HepG2 (cell line): ENCODE measurements around the gene PSMG1. TPM values are rescaled to one million over a fixed set of nuclear protein-coding genes. Genes with fewer than 3 reads are reported as not detected.

Source experiments
- ATAC-seq: fragments of 200-7000 bp; cut with Tn5 transposase; 3 replicates; pipeline ENCODE4 v1.9.1; 2020; ENCODE audit warnings: mild to moderate bottlenecking, moderate library complexity
- BruUV-seq: library from RNA; stranded (reverse); fragments of 400-500 nt; replicated peaks from 2 replicates; lab custom pipeline; 2021; lab: Mats Ljungman, UMichigan
- CTCF ChIA-PET: fragments of 300-600 bp; formaldehyde crosslinking; extraction: SDS; loops from one replicate; lab custom pipeline; 2021; ENCODE audit warnings: low total read pairs, inconsistent platforms, low intra/inter-chr PET ratio; lab: Yijun Ruan, JAX
- POLR2A ChIA-PET: fragments of 350-600 bp; sonication (Branson Sonifier 250); formaldehyde crosslinking; loops from one replicate; lab custom pipeline; 2020; ENCODE audit warnings: antibody characterized with exemption, inconsistent platforms; lab: Yijun Ruan, JAX
- DNase-seq: peaks from one replicate; pipeline ENCODE4 v3.0.0-alpha.2; 2015; ENCODE audit warnings: low spot score
- FAIRE-seq: peaks from 3 replicates; lab custom pipeline; 2011; peaks lifted over from hg19 to GRCh38; lab: Jason Lieb, UNC
- H2AFZ ChIP-seq: one replicate; pipeline ENCODE4 v1.6.1; 2011; ENCODE audit warnings: low read length, inconsistent platforms
- H3K27ac ChIP-seq: fragments of 300-600 bp; 3 replicates; pipeline ENCODE4 v1.8.0; 2011; ENCODE audit warnings: mixed run types, mild to moderate bottlenecking, mixed read lengths, low read length, inconsistent platforms; ENCODE audit not compliant: insufficient read depth; ENCODE audit errors: extremely low read length
- H3K27me3 ChIP-seq, 2 experiments: fragments of 200-600 bp in 1 of 2; 2 replicates in 1 of 2; 3 replicates in 1 of 2; pipeline versions ENCODE4 v1.6.0 to v1.8.0; 2011; ENCODE audit warnings: low read length in 2 of 2, mild to moderate bottlenecking in 2 of 2, moderate library complexity in 2 of 2, inconsistent platforms in 1 of 2; ENCODE audit not compliant: insufficient read depth in 2 of 2, control insufficient read depth in 1 of 2
- H3K36me3 ChIP-seq, 2 experiments: fragments of 200-600 bp in 1 of 2; replicated peaks in 1 of 2; 2 replicates in 1 of 2; 3 replicates in 1 of 2; pipeline versions ENCODE4 v1.5.1 to v1.8.0; 2011; ENCODE audit warnings: low read length in 2 of 2, inconsistent platforms in 1 of 2; ENCODE audit not compliant: insufficient read depth in 2 of 2, control insufficient read depth in 1 of 2
- H3K4me1 ChIP-seq: 2 replicates; pipeline ENCODE4 v1.5.1; 2012; ENCODE audit warnings: low read length, inconsistent platforms; ENCODE audit not compliant: insufficient read depth
- H3K4me2 ChIP-seq: 2 replicates; pipeline ENCODE4 v1.6.0; 2011; ENCODE audit warnings: low read depth, low read length, inconsistent platforms
- H3K4me3 ChIP-seq, 3 experiments: fragments of 200-600 bp in 1 of 3; sonication (generic), shearing (Covaris generic) in 1 of 3; replicated peaks in 1 of 3; 2 replicates each; pipeline ENCODE4 v1.5.1; 2011 to 2016; ENCODE audit warnings: low read length in 3 of 3, inconsistent platforms in 2 of 3, low read depth in 2 of 3, mild to moderate bottlenecking in 2 of 3, control low read depth in 1 of 3, mixed read lengths in 1 of 3; ENCODE audit not compliant: insufficient read depth in 1 of 3
- H3K79me2 ChIP-seq: one replicate; pipeline ENCODE4 v1.6.1; 2011; ENCODE audit warnings: low read length, inconsistent platforms; ENCODE audit not compliant: insufficient read depth
- H3K9ac ChIP-seq: 2 replicates; pipeline ENCODE4 v1.6.0; 2011; ENCODE audit warnings: mild to moderate bottlenecking, low read depth, low read length, inconsistent platforms; ENCODE audit not compliant: insufficient read depth
- H3K9me3 ChIP-seq: 2 replicates; pipeline ENCODE4 v1.5.1; 2012; ENCODE audit warnings: mild to moderate bottlenecking, low read length
- H4K20me1 ChIP-seq: 2 replicates; pipeline ENCODE4 v1.6.0; 2011; ENCODE audit warnings: inconsistent platforms, mild to moderate bottlenecking, low read length, moderate library complexity; ENCODE audit not compliant: insufficient read depth
- CENPX ChIP-seq: sonication (generic); formaldehyde crosslinking; IDR thresholded peaks from 2 replicates; pipeline ENCODE4 v1.9.0; 2021; ENCODE audit warnings: mild to moderate bottlenecking, missing genetic modification reagents, moderate library complexity
- MED8 ChIP-seq: sonication (generic); formaldehyde crosslinking; IDR thresholded peaks from 2 replicates; pipeline ENCODE4 v1.8.1; 2023; ENCODE audit warnings: mild to moderate bottlenecking, missing genetic modification reagents; ENCODE audit not compliant: insufficient replicate concordance
- TCF7L2 ChIP-seq: IDR thresholded peaks from 2 replicates; pipeline ENCODE4 v1.6.1; 2011; ENCODE audit warnings: mild to moderate bottlenecking, low read depth, low read length, moderate library complexity
- YEATS4 ChIP-seq: sonication (generic); formaldehyde crosslinking; IDR thresholded peaks from 2 replicates; pipeline ENCODE4 v1.4.0; 2020; ENCODE audit warnings: missing genetic modification reagents, borderline replicate concordance
- ZFP36L1 ChIP-seq: sonication (generic); formaldehyde crosslinking; IDR thresholded peaks from 2 replicates; pipeline ENCODE4 v1.8.0; 2022; ENCODE audit warnings: mild to moderate bottlenecking, missing genetic modification reagents, moderate library complexity
- ZKSCAN1 ChIP-seq: fragments of 150-350 bp; IDR thresholded peaks from 2 replicates; pipeline ENCODE4 v1.6.1; 2014; ENCODE audit warnings: low read length
- ZNF225 ChIP-seq: sonication (generic); formaldehyde crosslinking; IDR thresholded peaks from 2 replicates; pipeline ENCODE4 v1.4.0; 2020; ENCODE audit warnings: mild to moderate bottlenecking, missing genetic modification reagents
- ZNF260 ChIP-seq: sonication (generic); formaldehyde crosslinking; IDR thresholded peaks from 2 replicates; pipeline ENCODE4 v1.4.0; 2020; ENCODE audit warnings: missing genetic modification reagents, low read depth, mild to moderate bottlenecking, borderline replicate concordance
- ZNF317 ChIP-seq: sonication (generic); formaldehyde crosslinking; IDR thresholded peaks from 2 replicates; pipeline ENCODE4 v1.5.0; 2020; ENCODE audit warnings: mild to moderate bottlenecking, missing genetic modification reagents
- ZNF350 ChIP-seq: sonication (generic); formaldehyde crosslinking; IDR thresholded peaks from 2 replicates; pipeline ENCODE4 v1.4.0; 2020; ENCODE audit warnings: mild to moderate bottlenecking, low read depth, missing genetic modification reagents, borderline replicate concordance
- ZNF558 ChIP-seq: sonication (generic); formaldehyde crosslinking; IDR thresholded peaks from 2 replicates; pipeline ENCODE4 v1.9.0; 2022; ENCODE audit warnings: mild to moderate bottlenecking, missing genetic modification reagents, borderline replicate concordance
- ZNF644 ChIP-seq: IDR thresholded peaks from 2 replicates; pipeline ENCODE4 v1.6.1; 2016; ENCODE audit warnings: low read depth
- ZNF782 ChIP-seq: sonication (generic); formaldehyde crosslinking; IDR thresholded peaks from 2 replicates; pipeline ENCODE4 v1.4.0; 2020; ENCODE audit warnings: missing genetic modification reagents, mild to moderate bottlenecking, borderline replicate concordance
- WGBS: methylation state at CpG from one replicate; pipeline ENCODE4 v1.1.6; 2017; ENCODE audit warnings: low lambda C conversion rate; 5-methylcytosine and 5-hydroxymethylcytosine counted together
- in situ Hi-C: cut with HindIII; loops from 2 replicates; pipeline ENCODE4 v1.10.0; 2017; ENCODE audit warnings: low pct_unique_long_range_greater_than_20kb; ENCODE audit not compliant: extremely low pct_ligation_motif_present
- intact Hi-C: fragments of 100-400 bp; cut with micrococcal nuclease; formaldehyde crosslinking; loops from one replicate; pipeline ENCODE4 v1.10.0; 2022; ENCODE audit not compliant: unreplicated experiment
- polyA plus RNA-seq, 8 experiments: library from polyadenylated mRNA; depleted of rRNA in 3 of 8; stranded (reverse) in 7 of 8; unstranded in 1 of 8; fragments of >200 nt; fragmentation: Illumina TruSeq in 4 of 8; extraction: Trizol in 4 of 8; gene quantifications; 2 replicates each; pipeline versions ENCODE4 v1.2.1 to v1.2.3, GENCODE V29; 2011 to 2016; ENCODE audit warnings: low read depth in 4 of 8, missing spikeins in 1 of 8, mixed read lengths in 1 of 8; ENCODE audit not compliant: insufficient read depth in 1 of 8
- total RNA-seq, 5 experiments: library from RNA; depleted of rRNA; stranded (reverse); fragments of >200 nt; fragmentation: Illumina TruSeq; extraction: Trizol; gene quantifications; 2 replicates each; pipeline ENCODE4 v1.2.3, GENCODE V29; 2016; ENCODE audit warnings: low read depth in 1 of 5
- TF ChIP-seq, protein P1 (sequence below): sonication (generic); formaldehyde crosslinking; IDR thresholded peaks from 2 replicates; pipeline ENCODE4 v1.5.0; 2020; ENCODE audit warnings: mild to moderate bottlenecking, missing genetic modification reagents
- TF ChIP-seq, protein P2 (sequence below): sonication (generic); formaldehyde crosslinking; IDR thresholded peaks from 2 replicates; pipeline ENCODE4 v1.4.0; 2020; ENCODE audit warnings: mild to moderate bottlenecking, missing genetic modification reagents
- TF ChIP-seq, protein P3 (sequence below): sonication (generic); formaldehyde crosslinking; IDR thresholded peaks from 2 replicates; pipeline ENCODE4 v1.9.0; 2021; ENCODE audit warnings: missing genetic modification reagents, borderline replicate concordance
- TF ChIP-seq, protein P4 (sequence below): sonication (generic); formaldehyde crosslinking; IDR thresholded peaks from 2 replicates; pipeline ENCODE4 v1.9.0; 2021; ENCODE audit warnings: missing genetic modification reagents, mild to moderate bottlenecking, borderline replicate concordance

The PSMG1 gene
- total and polyA plus RNA-seq, 2 of the 13 experiments (the other 11 are each of a cell fraction or from before 2014, with no cell fraction given) = 63.6 to 173 TPM

DNA sequence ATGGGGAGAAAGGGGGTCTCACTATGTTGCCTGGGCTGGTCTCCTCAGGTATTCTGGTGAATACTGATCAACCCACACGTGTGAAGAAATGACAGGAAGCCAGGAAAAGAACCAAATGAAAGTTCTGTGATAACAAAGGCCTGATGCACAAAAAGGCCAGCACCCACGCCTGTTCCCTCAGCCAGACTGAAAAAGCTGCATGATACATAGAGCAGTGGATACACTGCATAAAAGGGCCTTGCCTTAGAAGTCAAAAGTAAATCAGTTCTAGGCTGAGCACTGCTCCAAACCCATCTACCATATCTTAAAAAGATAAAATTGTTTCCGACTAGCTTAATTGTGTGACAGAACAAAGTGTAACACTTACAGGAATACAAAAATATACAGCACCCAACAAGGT, 36.9 kb upstream of the PSMG1 start:
- DNase-seq (no peak), FAIRE-seq (no peak), ATAC-seq (no peak)
- H2AFZ ChIP-seq = no peak overlapping the region
- H4K20me1 ChIP-seq = no peaks in the 10 kb centered on the region
- in situ Hi-C loops (no loop called here), intact Hi-C loops (no loop called here)
- no peaks in the 10 kb centered on the region for H3K79me2 ChIP-seq
- H3K36me3 ChIP-seq = peaks cover 0 to 45% of the 10 kb centered on the region in 2 experiments; a peak in 4 of 5 replicates
- no peaks in the 10 kb centered on the region for H3K4me1 ChIP-seq
- 92% methylated on average over 3 of the region's 3 CpGs for WGBS
- POLR2A ChIA-PET = no interaction called here
- H3K27me3 ChIP-seq = no peaks in the 10 kb centered on the region
- H3K4me3 ChIP-seq = no peak overlapping the region
- no peaks in the 10 kb centered on the region for H3K9me3 ChIP-seq
- H3K9ac ChIP-seq = no peak overlapping the region
- H3K4me2 ChIP-seq = no peak overlapping the region
- no peak overlapping the region for H3K27ac ChIP-seq
- CTCF ChIA-PET = no interaction called here
- BruUV-seq = no TSS peak
- TF ChIP-seq ZNF225 = no peak
- TF ChIP-seq, protein P1, sequence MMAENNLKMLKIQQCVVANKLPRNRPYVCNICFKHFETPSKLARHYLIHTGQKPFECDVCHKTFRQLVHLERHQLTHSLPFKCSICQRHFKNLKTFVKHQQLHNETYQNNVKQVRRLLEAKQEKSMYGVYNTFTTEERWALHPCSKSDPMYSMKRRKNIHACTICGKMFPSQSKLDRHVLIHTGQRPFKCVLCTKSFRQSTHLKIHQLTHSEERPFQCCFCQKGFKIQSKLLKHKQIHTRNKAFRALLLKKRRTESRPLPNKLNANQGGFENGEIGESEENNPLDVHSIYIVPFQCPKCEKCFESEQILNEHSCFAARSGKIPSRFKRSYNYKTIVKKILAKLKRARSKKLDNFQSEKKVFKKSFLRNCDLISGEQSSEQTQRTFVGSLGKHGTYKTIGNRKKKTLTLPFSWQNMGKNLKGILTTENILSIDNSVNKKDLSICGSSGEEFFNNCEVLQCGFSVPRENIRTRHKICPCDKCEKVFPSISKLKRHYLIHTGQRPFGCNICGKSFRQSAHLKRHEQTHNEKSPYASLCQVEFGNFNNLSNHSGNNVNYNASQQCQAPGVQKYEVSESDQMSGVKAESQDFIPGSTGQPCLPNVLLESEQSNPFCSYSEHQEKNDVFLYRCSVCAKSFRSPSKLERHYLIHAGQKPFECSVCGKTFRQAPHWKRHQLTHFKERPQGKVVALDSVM (CRISPR knock-in tag) = no peak
- no peak for TF ChIP-seq MED8 (CRISPR knock-in tag)
- TF ChIP-seq ZFP36L1 (CRISPR knock-in tag) = no peak
- TF ChIP-seq YEATS4 = no peak
- TF ChIP-seq, protein P2, sequence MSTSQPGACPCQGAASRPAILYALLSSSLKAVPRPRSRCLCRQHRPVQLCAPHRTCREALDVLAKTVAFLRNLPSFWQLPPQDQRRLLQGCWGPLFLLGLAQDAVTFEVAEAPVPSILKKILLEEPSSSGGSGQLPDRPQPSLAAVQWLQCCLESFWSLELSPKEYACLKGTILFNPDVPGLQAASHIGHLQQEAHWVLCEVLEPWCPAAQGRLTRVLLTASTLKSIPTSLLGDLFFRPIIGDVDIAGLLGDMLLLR = no peak
- no peak for TF ChIP-seq ZNF260 (CRISPR knock-in tag)
- TF ChIP-seq, protein P3, sequence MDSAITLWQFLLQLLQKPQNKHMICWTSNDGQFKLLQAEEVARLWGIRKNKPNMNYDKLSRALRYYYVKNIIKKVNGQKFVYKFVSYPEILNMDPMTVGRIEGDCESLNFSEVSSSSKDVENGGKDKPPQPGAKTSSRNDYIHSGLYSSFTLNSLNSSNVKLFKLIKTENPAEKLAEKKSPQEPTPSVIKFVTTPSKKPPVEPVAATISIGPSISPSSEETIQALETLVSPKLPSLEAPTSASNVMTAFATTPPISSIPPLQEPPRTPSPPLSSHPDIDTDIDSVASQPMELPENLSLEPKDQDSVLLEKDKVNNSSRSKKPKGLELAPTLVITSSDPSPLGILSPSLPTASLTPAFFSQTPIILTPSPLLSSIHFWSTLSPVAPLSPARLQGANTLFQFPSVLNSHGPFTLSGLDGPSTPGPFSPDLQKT = no peak
- TF ChIP-seq CENPX (CRISPR knock-in tag) = no peak
- TF ChIP-seq, protein P4, sequence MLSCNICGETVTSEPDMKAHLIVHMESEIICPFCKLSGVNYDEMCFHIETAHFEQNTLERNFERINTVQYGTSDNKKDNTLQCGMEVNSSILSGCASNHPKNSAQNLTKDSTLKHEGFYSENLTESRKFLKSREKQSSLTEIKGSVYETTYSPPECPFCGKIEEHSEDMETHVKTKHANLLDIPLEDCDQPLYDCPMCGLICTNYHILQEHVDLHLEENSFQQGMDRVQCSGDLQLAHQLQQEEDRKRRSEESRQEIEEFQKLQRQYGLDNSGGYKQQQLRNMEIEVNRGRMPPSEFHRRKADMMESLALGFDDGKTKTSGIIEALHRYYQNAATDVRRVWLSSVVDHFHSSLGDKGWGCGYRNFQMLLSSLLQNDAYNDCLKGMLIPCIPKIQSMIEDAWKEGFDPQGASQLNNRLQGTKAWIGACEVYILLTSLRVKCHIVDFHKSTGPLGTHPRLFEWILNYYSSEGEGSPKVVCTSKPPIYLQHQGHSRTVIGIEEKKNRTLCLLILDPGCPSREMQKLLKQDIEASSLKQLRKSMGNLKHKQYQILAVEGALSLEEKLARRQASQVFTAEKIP (CRISPR knock-in tag) = no peak
- no peak for TF ChIP-seq ZNF644 (CRISPR knock-in tag)
- TF ChIP-seq ZKSCAN1 = no peak
- no peak for TF ChIP-seq ZNF317 (CRISPR knock-in tag)
- TF ChIP-seq ZNF558 = no peak
- TF ChIP-seq ZNF782 (CRISPR knock-in tag) = no peak
- TF ChIP-seq TCF7L2 = no peak
- TF ChIP-seq ZNF350 (CRISPR knock-in tag) = no peak
